Peyer's patch (tissue), 4 donors: ENCODE results near the gene ADGRB3. TPM values are rescaled to one million over a fixed set of nuclear protein-coding genes. Genes with fewer than 3 reads are reported as not detected.

Experiments used
- DNase-seq, 3 donors: peaks; one replicate each; pipeline ENCODE4 v3.0.0-alpha.2; 2017 to 2019
- H3K27ac ChIP-seq, 4 donors: fragments of 200-600 bp; sonication (generic); one replicate each; pipeline ENCODE4 v1.5.1; 2016 to 2019
- H3K27me3 ChIP-seq, 2 donors: fragments of 200-600 bp; sonication (generic); one replicate each; pipeline ENCODE4 v1.5.1; 2019
- H3K36me3 ChIP-seq, 3 donors: fragments of 200-600 bp; sonication (generic); one replicate each; pipeline ENCODE4 v1.5.1; 2016 to 2019
- H3K4me1 ChIP-seq, 4 donors: fragments of 200-600 bp; sonication (generic); one replicate each; pipeline ENCODE4 v1.5.1; 2016 to 2019
- H3K4me3 ChIP-seq, 4 donors: fragments of 200-600 bp; sonication (generic); 1 replicate in 3 of 4; 2 replicates in 1 of 4; pipeline ENCODE4 v1.5.1; 2016 to 2019; ENCODE audit warnings: mild to moderate bottlenecking in 1 of 4
- H3K9me3 ChIP-seq, 4 donors: fragments of 200-600 bp; sonication (generic); one replicate each; pipeline ENCODE4 v1.5.1; 2016 to 2019; ENCODE audit warnings: mild to moderate bottlenecking in 1 of 4
- POLR2A ChIP-seq, 2 donors: fragments of 450-650 bp; IDR thresholded peaks; one replicate each; pipeline ENCODE4 v1.5.1; 2017; ENCODE audit warnings: antibody characterized with exemption in 2 of 2, mild to moderate bottlenecking in 2 of 2, moderate library complexity in 2 of 2
- total RNA-seq, 4 donors: library from RNA; depleted of rRNA; stranded (reverse); fragments of >200 nt; gene quantifications; one replicate each; pipeline ENCODE4 v1.1.0, GENCODE V29; 2016
- TF ChIP-seq, protein P1 (sequence below), 6 experiments: fragments of 450-650 bp in 4 of 6; fragments of 200-600 bp in 2 of 6; sonication (generic) in 1 of 6; IDR thresholded peaks; one replicate each; pipeline ENCODE4 v1.5.1; 2017 to 2019; ENCODE audit warnings: antibody characterized with exemption in 6 of 6, mild to moderate bottlenecking in 3 of 6, moderate library complexity in 1 of 6

Gene ADGRB3
- total RNA-seq, 4 donors from 2014 or later = 1.2 to 9.9 (median 2.5) TPM

DNA sequence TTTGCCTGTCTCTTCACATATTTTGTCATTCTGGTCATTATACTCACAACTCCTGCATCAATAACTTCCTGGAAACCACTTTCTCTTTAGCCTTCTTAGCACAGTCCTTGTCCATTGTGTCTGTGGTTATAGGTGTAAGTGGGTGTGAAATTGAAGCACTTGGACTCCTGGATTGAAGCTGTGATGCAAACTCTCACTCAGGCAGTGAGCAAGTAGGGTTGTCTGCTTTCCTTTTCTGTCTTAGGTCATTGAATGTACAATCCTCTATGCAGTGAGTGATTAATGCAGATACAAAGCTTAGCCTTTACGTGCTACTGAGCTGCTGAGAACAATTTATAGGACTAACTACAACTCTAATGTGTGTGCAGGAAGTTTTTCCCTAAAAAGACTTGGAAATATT, 54.8 kb downstream of the ADGRB3 start:
- Histone ChIP-seq H3K27ac (no peak overlapping the region), H3K4me3 (no peak overlapping the region), H3K4me1 (no peaks in the 10 kb centered on the region), H3K9me3 (no peaks in the 10 kb centered on the region), H3K27me3 (no peaks in the 10 kb centered on the region), H3K36me3 (no peaks in the 10 kb centered on the region)
- no peak for DNase-seq
- TF ChIP-seq POLR2A (IDR thresholded peaks at IDR 0.05) = no peak
- TF ChIP-seq, protein P1, sequence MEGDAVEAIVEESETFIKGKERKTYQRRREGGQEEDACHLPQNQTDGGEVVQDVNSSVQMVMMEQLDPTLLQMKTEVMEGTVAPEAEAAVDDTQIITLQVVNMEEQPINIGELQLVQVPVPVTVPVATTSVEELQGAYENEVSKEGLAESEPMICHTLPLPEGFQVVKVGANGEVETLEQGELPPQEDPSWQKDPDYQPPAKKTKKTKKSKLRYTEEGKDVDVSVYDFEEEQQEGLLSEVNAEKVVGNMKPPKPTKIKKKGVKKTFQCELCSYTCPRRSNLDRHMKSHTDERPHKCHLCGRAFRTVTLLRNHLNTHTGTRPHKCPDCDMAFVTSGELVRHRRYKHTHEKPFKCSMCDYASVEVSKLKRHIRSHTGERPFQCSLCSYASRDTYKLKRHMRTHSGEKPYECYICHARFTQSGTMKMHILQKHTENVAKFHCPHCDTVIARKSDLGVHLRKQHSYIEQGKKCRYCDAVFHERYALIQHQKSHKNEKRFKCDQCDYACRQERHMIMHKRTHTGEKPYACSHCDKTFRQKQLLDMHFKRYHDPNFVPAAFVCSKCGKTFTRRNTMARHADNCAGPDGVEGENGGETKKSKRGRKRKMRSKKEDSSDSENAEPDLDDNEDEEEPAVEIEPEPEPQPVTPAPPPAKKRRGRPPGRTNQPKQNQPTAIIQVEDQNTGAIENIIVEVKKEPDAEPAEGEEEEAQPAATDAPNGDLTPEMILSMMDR (IDR thresholded peaks at IDR 0.05) = no peak

DNA sequence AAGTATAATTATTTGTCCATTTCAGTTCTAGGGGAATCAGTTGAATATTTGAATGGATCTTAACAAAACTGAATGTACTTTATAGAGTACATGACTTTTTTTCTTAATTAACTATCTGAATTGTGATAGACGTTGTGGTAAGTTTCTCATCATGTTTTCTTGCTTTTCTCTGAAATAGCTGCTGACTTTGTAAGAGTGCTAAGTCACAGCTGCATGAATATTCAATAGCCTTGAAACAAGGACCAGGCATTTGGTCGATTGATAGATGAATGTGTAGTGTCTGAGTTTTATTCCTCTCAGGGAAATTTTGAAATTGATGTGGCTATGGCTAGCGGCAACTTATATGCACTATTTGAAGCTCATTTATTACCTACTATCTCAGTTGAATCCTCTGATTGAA, 56.0 kb downstream of the ADGRB3 start:
- Histone ChIP-seq H3K27ac (no peak overlapping the region), H3K36me3 (no peaks in the 10 kb centered on the region), H3K9me3 (no peaks in the 10 kb centered on the region), H3K4me1 (no peaks in the 10 kb centered on the region), H3K4me3 (no peak overlapping the region), H3K27me3 (no peaks in the 10 kb centered on the region)
- TF ChIP-seq, protein P1 (IDR thresholded peaks at IDR 0.05) = no peak
- DNase-seq = no peak

DNA sequence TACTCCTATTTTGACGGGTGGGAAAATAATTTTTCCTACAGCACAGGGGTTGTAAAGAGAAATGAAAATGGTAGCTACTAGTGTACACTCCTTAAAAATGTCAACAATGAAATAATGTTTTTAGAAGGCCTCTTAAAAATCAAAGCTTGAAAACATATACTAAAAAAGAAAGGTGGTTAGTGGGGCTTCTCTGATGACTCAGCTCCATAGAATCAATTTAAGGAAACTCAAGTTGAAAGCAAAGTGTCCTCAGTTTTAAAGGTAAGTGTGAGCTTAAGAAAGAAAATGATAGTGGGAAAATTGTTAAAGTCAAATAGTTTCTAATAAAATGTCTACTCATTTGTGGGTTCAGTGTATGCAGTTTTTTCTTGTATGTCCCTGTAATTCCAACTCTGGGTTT, 58.2 kb downstream of the ADGRB3 start:
- no peak for DNase-seq
- no peaks in the 10 kb centered on the region for H3K36me3 ChIP-seq
- no peaks in the 10 kb centered on the region for H3K27me3 ChIP-seq
- no peaks in the 10 kb centered on the region for H3K4me1 ChIP-seq
- TF ChIP-seq, protein P1 (IDR thresholded peaks at IDR 0.05) = no peak
- TF ChIP-seq POLR2A (IDR thresholded peaks at IDR 0.05) = no peak
- no peak overlapping the region for H3K4me3 ChIP-seq
- no peak overlapping the region for H3K27ac ChIP-seq
- no peaks in the 10 kb centered on the region for H3K9me3 ChIP-seq

DNA sequence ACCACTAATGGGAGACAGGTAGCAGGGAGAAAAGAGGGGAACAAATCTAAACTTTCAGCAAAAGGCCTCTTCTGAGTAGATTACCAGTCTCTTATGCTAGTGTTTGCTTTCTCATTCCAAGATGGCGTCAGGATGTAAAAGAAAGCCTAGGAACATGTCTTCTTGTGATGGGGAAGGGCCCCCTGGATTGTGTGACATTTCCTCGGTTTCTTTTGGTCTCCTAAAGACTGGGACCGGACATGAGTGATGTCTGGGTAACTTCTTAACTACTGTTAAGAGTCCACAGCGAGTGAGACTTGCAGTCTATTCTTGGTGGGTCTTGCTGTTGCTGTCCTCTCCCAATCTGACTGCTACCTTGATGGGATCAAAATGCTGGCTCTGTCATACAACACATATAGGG, 60.3 kb downstream of the ADGRB3 start:
- H3K27me3 ChIP-seq = no peaks in the 10 kb centered on the region
- H3K4me1 ChIP-seq = no peaks in the 10 kb centered on the region
- H3K27ac ChIP-seq = no peak overlapping the region
- no peak overlapping the region for H3K4me3 ChIP-seq
- no peak for DNase-seq
- H3K9me3 ChIP-seq = no peaks in the 10 kb centered on the region
- TF ChIP-seq POLR2A (IDR thresholded peaks at IDR 0.05) = no peak
- H3K36me3 ChIP-seq = no peaks in the 10 kb centered on the region

DNA sequence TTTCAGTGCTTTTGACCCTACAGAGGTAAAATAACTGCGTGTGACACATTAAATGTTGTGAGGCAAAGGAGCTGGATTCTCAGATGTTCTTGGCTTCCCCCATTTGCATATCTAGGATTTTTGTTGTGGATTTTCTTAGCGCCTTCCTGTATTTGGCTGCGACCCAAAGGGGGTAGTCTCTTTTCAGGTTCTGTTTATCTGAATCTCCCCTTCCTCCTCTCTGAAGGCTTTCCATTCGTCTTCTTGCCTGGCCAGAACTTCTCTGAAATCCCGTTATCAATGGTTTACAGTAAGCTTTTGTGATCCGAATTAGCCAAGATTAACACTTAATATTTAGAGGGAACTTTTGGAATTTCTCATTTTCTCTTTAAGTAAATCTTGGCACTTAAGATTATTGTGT, 60.8 kb downstream of the ADGRB3 start:
- Histone ChIP-seq H3K9me3 (no peaks in the 10 kb centered on the region), H3K4me3 (no peak overlapping the region), H3K36me3 (no peaks in the 10 kb centered on the region), H3K27ac (no peak overlapping the region), H3K27me3 (no peaks in the 10 kb centered on the region), H3K4me1 (no peaks in the 10 kb centered on the region)
- TF ChIP-seq, protein P1 (IDR thresholded peaks at IDR 0.05) = no peak
- TF ChIP-seq POLR2A (IDR thresholded peaks at IDR 0.05) = no peak
- no peak for DNase-seq

DNA sequence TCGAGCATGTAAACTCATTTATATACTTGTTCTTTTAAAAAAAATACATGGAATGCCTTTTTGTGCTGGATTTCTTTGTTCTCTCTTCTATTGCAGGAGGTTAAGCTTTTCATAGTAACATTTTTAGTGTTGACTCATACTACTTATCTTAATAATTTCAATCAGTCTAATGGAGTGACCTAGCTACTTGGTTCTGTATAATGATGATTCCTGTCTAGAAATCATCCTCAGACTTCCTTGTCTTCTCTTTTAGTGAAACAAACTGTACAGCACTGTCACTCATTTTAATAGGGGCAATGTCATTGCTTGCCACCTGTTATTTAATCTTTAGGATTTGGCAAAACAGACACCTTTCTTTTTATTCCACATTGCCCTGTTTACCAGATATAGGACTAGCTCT, 62.3 kb downstream of the ADGRB3 start:
- TF ChIP-seq, protein P1 (IDR thresholded peaks at IDR 0.05) = no peak
- no peak for TF ChIP-seq POLR2A (IDR thresholded peaks at IDR 0.05)
- DNase-seq = no peak
- H3K9me3 ChIP-seq = no peaks in the 10 kb centered on the region
- H3K27me3 ChIP-seq = no peaks in the 10 kb centered on the region
- no peak overlapping the region for H3K27ac ChIP-seq
- no peaks in the 10 kb centered on the region for H3K4me1 ChIP-seq
- H3K4me3 ChIP-seq = no peak overlapping the region
- H3K36me3 ChIP-seq = no peaks in the 10 kb centered on the region
